ENCODE measurements around the gene LY9.

- TF ChIP-seq USF2 (IDR thresholded peaks at IDR 0.05; ENCODE audit: borderline replicate concordance, low read depth, low read length), result no peak
- TF ChIP-seq EZH2phosphoT487 (IDR thresholded peaks at IDR 0.05; ENCODE audit: borderline replicate concordance, low read depth), result no peak
- TF ChIP-seq CTCF (IDR thresholded peaks at IDR 0.05), result no peak
- no peak for TF ChIP-seq EP300 (IDR thresholded peaks at IDR 0.05; ENCODE audit: borderline replicate concordance in 1 of 2, low read depth in 1 of 2, low read length in 1 of 2)
- no peak for TF ChIP-seq PBX3 (IDR thresholded peaks at IDR 0.05)
- TF ChIP-seq GATA2 (CRISPR knock-in tag; IDR thresholded peaks at IDR 0.05), result no peak
- no peak for TF ChIP-seq NRF1 (IDR thresholded peaks at IDR 0.05; ENCODE audit: low read depth, low read length)
Observed at GRCh38 chr1:160800645-160801408, 4.9 kb downstream of the LY9 start.

Measured in SK-N-SH (cell line).